ENCODE results near the gene VSIG10L. TPM values are rescaled to one million over a fixed set of nuclear protein-coding genes. Genes with fewer than 3 reads are reported as not detected.
A peak's percentile ranks its signal among the peaks of the same experiment; 100 is the strongest.

The VSIG10L gene
- total RNA-seq, 1 experiment from 2014 or later: 3.3 TPM

- DNase-seq (ENCODE audit: low read depth, low spot score): no peak
- intact Hi-C loops (cut with micrococcal nuclease; ENCODE audit: unreplicated experiment) (loop anchor here (5.0 to 10.0 kb wide), 2 partner anchors 69 to 317 kb away; no protein-coding TSS in a partner anchor), in situ Hi-C loops (cut with HindIII; ENCODE audit: low pct_unique_long_range_greater_than_20kb, low sequenced_read_pairs) (no loop called here)
- Histone ChIP-seq H3K36me3 (ENCODE audit: control insufficient read depth, insufficient read depth, low read length) (no peaks in the 10 kb centered on the region), H3K9me3 (ENCODE audit: control insufficient read depth, insufficient read depth, low read depth, low read length) (no peaks in the 10 kb centered on the region), H3K4me3 (ENCODE audit: low read depth in 2 of 2, low read length in 2 of 2) (no peak overlapping the region; a peak in 1 of 4 replicates), H3K27ac (ENCODE audit: low read length) (peak overlapping the region; percentile 39; the same call in 1 of the 2 replicates), H3K27me3 (ENCODE audit: control insufficient read depth, insufficient read depth, low read length) (no peaks in the 10 kb centered on the region), H3K4me1 (ENCODE audit: control insufficient read depth, insufficient read depth, low read length) (no peaks in the 10 kb centered on the region)
- no TSS peak for BruUV-seq (replicated peaks)
- no peak for ATAC-seq
- CTCF ChIA-PET: no interaction called here
- TF ChIP-seq REST (IDR thresholded peaks at IDR 0.05; ENCODE audit: insufficient read depth in 1 of 2, low read depth in 2 of 2, low read length in 1 of 2): no peak
- no peak for TF ChIP-seq TCF7L2 (IDR thresholded peaks at IDR 0.05; ENCODE audit: low read depth, low read length)
- no peak for TF ChIP-seq SIN3A (IDR thresholded peaks at IDR 0.05; ENCODE audit: borderline replicate concordance, insufficient read depth, low read depth, low read length)
- TF ChIP-seq POLR2AphosphoS5 (IDR thresholded peaks at IDR 0.05; ENCODE audit: low read depth, low read length): no peak
- no peak for TF ChIP-seq CTCF (IDR thresholded peaks at IDR 0.05)
- POLR2A ChIA-PET: no interaction called here
These were observed 3.9 kb downstream of the VSIG10L start for GRCh38 chr19:51337861-51338562.

- no peak overlapping the region for H3K4me3 ChIP-seq (ENCODE audit: low read depth in 2 of 2, low read length in 2 of 2)
- intact Hi-C loops (cut with micrococcal nuclease; ENCODE audit: unreplicated experiment): loop anchor here (5.0 to 10.0 kb wide), 2 partner anchors 70 to 318 kb away; no protein-coding TSS in a partner anchor
- in situ Hi-C loops (cut with HindIII; ENCODE audit: low pct_unique_long_range_greater_than_20kb, low sequenced_read_pairs): no loop called here
- ChIA-PET CTCF (no interaction called here), POLR2A (no interaction called here)
- no peak for DNase-seq (ENCODE audit: low read depth, low spot score)
- no peak overlapping the region for H3K27ac ChIP-seq (ENCODE audit: low read length)
- no peak for ATAC-seq
- H3K27me3 ChIP-seq (ENCODE audit: control insufficient read depth, insufficient read depth, low read length): no peaks in the 10 kb centered on the region
- H3K4me1 ChIP-seq (ENCODE audit: control insufficient read depth, insufficient read depth, low read length): no peaks in the 10 kb centered on the region
- no peaks in the 10 kb centered on the region for H3K36me3 ChIP-seq (ENCODE audit: control insufficient read depth, insufficient read depth, low read length)
- TF ChIP-seq SIN3A (IDR thresholded peaks at IDR 0.05; ENCODE audit: borderline replicate concordance, insufficient read depth, low read depth, low read length) (no peak), POLR2AphosphoS5 (IDR thresholded peaks at IDR 0.05; ENCODE audit: low read depth, low read length) (no peak), TCF7L2 (IDR thresholded peaks at IDR 0.05; ENCODE audit: low read depth, low read length) (no peak), REST (IDR thresholded peaks at IDR 0.05; ENCODE audit: insufficient read depth in 1 of 2, low read depth in 2 of 2, low read length in 1 of 2) (no peak), CTCF (IDR thresholded peaks at IDR 0.05) (no peak)
- no peaks in the 10 kb centered on the region for H3K9me3 ChIP-seq (ENCODE audit: control insufficient read depth, insufficient read depth, low read depth, low read length)
- no TSS peak for BruUV-seq (replicated peaks)
These were observed 4.6 kb downstream of the VSIG10L start for GRCh38 chr19:51337141-51337860.

Measured in Panc1 (cell line).